Pancreas (tissue), 8 donors: ENCODE measurements around the gene GOLGA6L26. TPM values are rescaled to one million over a fixed set of nuclear protein-coding genes. Genes with fewer than 3 reads are reported as not detected.

Experiments
- polyA plus RNA-seq, 2 donors: library from polyadenylated mRNA; stranded (reverse); fragments of 200-250 nt; gene quantifications; one replicate each; pipeline ENCODE4 v1.2.3, GENCODE V29; 2013
- total RNA-seq, 6 donors: library from RNA; stranded (reverse); fragmentation: NEBNext Ultra II Directional in 4 of 6; extraction: Animal tissue kit (Norgen Biotek cat#: 25700) in 4 of 6; gene quantifications; one replicate each; pipeline versions ENCODE4 v1.2.1 to v1.2.4, GENCODE V29; 2021 to 2023
- donor health status: healthy with polysubstance abuse.
- donor health status: DM: no; HTN: no; CAD: no; lungs with moderate emphysema.
- donor health status: DM: no; HTN: no; CAD: no.
- donor health status: Bipolar disorder and iron deficiency.
- donor health status: DM: yes; HTN: yes; CAD: no.
- donor health status: DM: no; HTN: no; CAD: no.
- donor health status: DM: no; HTN: no; CAD: no.
- donor health status: DM: yes; HTN: yes; CAD: no.

Gene GOLGA6L26
- total and polyA plus RNA-seq, 8 donors: not detected

Other genes with a start within 250 kb of the GOLGA6L26 start
- not detected for gene GOLGA6L1, start 197.4 kb downstream of the GOLGA6L26 start, total RNA-seq
- not detected for gene GOLGA6L1, start 197.4 kb downstream of the GOLGA6L26 start, polyA plus RNA-seq
- 1 to 10 TPM in 3 of 6 donors, under 1 TPM in 3; 0.37 to 1.6 (median 1.1) TPM for gene GOLGA8S, start 20.6 kb upstream of the GOLGA6L26 start, total RNA-seq
- gene GOLGA8S, start 20.6 kb upstream of the GOLGA6L26 start, polyA plus RNA-seq: under 1 TPM; 0.21 to 0.34 TPM
- gene GOLGA6L2, start 113.0 kb upstream of the GOLGA6L26 start, total RNA-seq: not detected
- under 1 TPM in 1 of 2 donors, not detected in 1; 0.02 TPM for gene GOLGA6L2, start 113.0 kb upstream of the GOLGA6L26 start, polyA plus RNA-seq
- gene MKRN3, start 231.5 kb upstream of the GOLGA6L26 start, total RNA-seq: 1 to 10 TPM in 1 of 6 donors, under 1 TPM in 1, not detected in 4; 0.43 to 2.1 TPM
- gene MKRN3, start 231.5 kb upstream of the GOLGA6L26 start, polyA plus RNA-seq: under 1 TPM; 0.40 to 0.42 TPM